RWPE1 (cell line): ENCODE results near the gene LDAH.
A peak's percentile ranks its signal among the peaks of the same experiment; 100 is the strongest.

ENCODE experiments used
- CTCF ChIA-PET: fragments of 350-600 bp; sonication (Branson Sonifier 250); formaldehyde crosslinking; extraction: SDS; loops from one replicate; lab custom pipeline; 2021; lab: Yijun Ruan, JAX
- POLR2A ChIA-PET: fragments of 400-600 bp; formaldehyde crosslinking; extraction: SDS; loops from one replicate; lab custom pipeline; 2020; ENCODE audit warnings: antibody characterized with exemption; ENCODE audit not compliant: low non-redundant PET; lab: Yijun Ruan, JAX
- DNase-seq: peaks from one replicate; pipeline ENCODE4 v3.0.0; 2012; ENCODE audit warnings: low spot score
- H3K27ac ChIP-seq: fragments of 450-650 bp; 2 replicates; pipeline ENCODE4 v1.5.1; 2017
- CTCF ChIP-seq: fragments of 450-650 bp; conservative IDR thresholded peaks from 2 replicates; pipeline ENCODE4 v1.5.1; 2017; ENCODE audit warnings: low read depth, mild to moderate bottlenecking

Gene LDAH

DNA sequence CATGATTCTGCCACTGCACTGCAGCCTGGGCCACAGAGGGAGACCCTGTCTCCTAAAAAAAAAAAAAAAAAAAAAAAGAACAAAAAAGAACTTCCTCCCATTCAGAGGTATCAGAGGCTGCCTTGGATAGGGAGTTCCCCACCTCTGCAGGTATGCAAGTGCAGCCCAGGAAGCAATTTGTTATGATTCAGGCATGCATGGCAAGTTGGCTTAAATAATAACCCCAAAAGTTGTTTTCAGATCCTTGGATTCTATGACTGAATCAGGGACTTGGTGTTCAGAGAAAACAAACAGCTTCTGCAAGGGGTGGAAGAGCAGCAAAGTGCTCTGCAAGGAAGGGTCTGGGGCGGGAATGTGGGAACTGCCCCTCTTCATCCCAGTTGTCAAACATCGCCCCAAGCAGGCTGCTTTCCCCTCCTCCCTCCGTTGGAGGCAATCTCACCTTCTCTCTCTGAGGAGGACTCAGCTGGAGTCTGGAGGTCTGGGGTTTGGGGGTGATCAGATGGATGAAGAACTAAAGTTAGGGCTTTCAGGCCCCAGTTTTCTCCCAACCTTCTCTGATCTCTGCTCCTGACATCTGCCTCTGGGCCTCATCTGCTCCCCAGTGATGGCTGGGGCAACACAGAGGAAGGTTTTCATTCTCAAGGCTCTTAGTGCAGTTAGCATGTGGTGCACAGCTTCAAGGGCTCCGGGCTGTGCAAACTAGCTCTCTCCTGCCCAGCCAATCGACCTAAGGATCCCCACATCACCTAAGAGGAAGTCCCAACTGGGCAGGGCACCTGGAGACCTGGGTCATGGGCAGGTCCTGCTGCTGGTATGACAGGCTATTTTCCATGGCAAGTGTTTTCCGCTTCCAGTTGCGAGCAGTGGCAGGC, 159.5 kb downstream of the LDAH start:
- CTCF ChIA-PET, result interaction anchor here (0.5 to 2.6 kb wide), 3 partner anchors 118 to 299 kb away, joined by 3 to 46 read pairs (median 3); no protein-coding TSS in a partner anchor
- DNase-seq, result no peak
- no peak for TF ChIP-seq CTCF
- POLR2A ChIA-PET, result no interaction called here
- H3K27ac ChIP-seq, result no peak overlapping the region

DNA sequence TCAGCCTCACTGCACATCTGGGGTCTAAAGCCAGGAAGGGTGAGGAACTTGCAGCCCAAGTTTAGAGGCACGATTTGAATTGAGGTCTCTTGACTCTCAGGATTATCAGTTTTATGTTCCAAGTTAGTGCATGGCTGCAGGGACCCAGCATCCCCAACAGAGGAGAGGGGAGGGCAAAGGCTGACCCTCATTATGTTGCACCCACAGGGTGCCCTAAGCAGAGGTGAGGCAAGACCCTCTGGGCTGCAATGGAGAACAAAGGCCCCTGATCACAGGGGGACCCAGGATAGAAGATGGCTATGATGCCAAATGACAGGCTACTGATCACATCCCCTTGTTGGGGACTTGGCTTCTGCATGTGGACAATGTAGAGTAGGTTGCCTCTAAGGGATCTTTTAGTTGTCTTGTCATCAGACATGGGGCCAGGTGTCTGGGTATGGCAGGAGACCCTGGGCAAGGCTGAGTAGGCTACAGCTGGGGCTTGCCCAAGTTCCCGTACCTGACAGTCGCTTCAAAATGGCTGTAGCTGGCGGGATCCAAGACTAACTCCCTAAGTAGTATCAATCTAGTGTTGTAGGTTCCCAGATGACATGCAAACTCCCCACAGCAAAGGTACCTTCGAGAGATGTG, 160.5 kb downstream of the LDAH start:
- ChIA-PET CTCF (interaction anchor here (0.6 to 2.6 kb wide), 16 partner anchors 8 to 503 kb away, joined by 3 to 46 read pairs (median 4); partner anchors contain the start of gene HS1BP3), POLR2A (no interaction called here)
- TF ChIP-seq CTCF, result no peak
- H3K27ac ChIP-seq, result no peak overlapping the region
- DNase-seq, result no peak

- POLR2A ChIA-PET, result no interaction called here
- peak; percentile 79 for DNase-seq
- peak; percentile 93 for TF ChIP-seq CTCF
- no peak overlapping the region for H3K27ac ChIP-seq
- CTCF ChIA-PET, result interaction anchor here (0.6 to 2.6 kb wide), 50 partner anchors 9 to 673 kb away, joined by 3 to 46 read pairs (median 3); partner anchors contain the start of gene HS1BP3
These were observed 161.2 kb downstream of the LDAH start for GRCh38 chr2:20661421-20662307.

GRCh38 chr2:20660506-20661420, 162.1 kb downstream of the LDAH start:
- ChIA-PET CTCF (interaction anchor here (0.6 to 2.6 kb wide), 30 partner anchors 8 to 672 kb away, joined by 3 to 46 read pairs (median 5); partner anchors contain the start of gene HS1BP3), POLR2A (no interaction called here)
- peak; percentile 29 for DNase-seq
- no peak for TF ChIP-seq CTCF
- H3K27ac ChIP-seq, result no peak overlapping the region

DNA sequence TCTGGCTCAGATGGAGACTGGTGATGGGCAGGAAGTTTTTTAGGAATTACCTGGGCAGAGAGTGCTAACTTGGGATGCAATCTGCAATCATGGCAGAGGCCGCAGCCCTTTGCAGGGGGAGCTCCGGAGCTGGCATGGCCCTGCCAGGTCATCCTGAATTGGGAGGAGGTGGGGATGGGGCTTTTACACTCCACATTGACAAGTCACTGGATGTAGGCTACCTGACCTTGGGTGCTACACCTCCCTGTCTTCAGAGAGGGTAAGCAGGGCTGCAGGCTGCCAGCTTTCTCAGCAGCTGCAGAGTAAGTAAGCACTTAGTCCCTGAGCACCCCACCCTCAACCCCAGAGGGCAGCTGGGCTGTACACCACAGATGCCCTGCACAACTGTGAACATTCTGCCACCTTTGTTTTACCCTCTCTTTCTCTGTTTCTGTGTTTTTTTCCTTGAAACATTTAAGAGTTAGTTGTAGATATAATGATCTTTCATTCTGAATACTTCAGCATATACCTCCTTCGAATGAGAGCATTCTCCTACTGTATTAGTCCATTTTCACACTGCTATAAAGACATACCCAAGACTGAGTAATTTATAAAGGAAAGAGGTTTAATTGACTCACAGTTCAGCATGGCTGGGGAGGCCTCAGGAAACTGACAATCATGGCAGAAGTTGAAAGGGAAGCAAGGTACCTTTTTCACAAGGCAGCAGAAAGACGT, 165.2 kb downstream of the LDAH start:
- POLR2A ChIA-PET, result no interaction called here
- no peak for DNase-seq
- H3K27ac ChIP-seq, result no peak overlapping the region
- CTCF ChIA-PET, result no interaction called here
- TF ChIP-seq CTCF, result no peak
